ENCODE results near the gene GAREM1.

- TF ChIP-seq CTCF (conservative IDR thresholded peaks at IDR 0.05): no peak
- no peak for TF ChIP-seq ZFX (IDR thresholded peaks at IDR 0.05)
Observed at GRCh38 chr18:32438173-32438572, 32.5 kb downstream of the GAREM1 start.
